ENCODE data around the gene DBX1.
A peak's percentile ranks its signal among the peaks of the same experiment; 100 is the strongest.

GRCh38 chr11:20112291-20113148 is 47.8 kb downstream of the DBX1 start:
- TF ChIP-seq POLR2A (IDR thresholded peaks at IDR 0.05; ENCODE audit: low read depth): no peak
- no peak for TF ChIP-seq CTCF (IDR thresholded peaks at IDR 0.05)
- TF ChIP-seq POLR2AphosphoS5 (IDR thresholded peaks at IDR 0.05): peak; percentile 69 to 89
- no peak for TF ChIP-seq EP300 (IDR thresholded peaks at IDR 0.05)

All from esophagus muscularis mucosa (tissue), 4 donors.